ENCODE data around the gene SPECC1.
"Not testable (repeated sequence)": the region's sequence is repeated elsewhere in the genome, so short reads cannot be mapped to it uniquely, and the experiment has no call there.

SPECC1 gene

DNA sequence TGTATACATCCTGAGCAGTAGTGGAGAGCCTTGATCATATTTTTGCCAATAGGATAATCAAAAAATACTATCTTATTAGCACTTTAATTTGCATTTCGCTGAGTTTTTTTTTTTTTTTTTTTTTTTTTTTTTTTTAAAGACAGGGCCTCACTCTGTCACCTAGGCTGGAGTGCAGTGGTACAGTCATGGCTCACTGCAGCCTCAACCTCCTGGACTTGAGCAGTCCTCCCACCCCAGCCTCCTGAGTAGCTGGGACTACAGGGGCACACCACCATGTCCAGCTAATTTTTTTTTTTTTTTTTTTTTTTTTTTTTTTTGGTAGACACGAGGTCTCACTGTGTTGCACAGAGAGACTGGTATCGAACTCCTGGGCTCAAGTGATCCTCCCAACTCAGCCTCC is 230.6 kb downstream of the SPECC1 start:
- DNase-seq (ENCODE audit: low read depth): not testable (repeated sequence)

DNA sequence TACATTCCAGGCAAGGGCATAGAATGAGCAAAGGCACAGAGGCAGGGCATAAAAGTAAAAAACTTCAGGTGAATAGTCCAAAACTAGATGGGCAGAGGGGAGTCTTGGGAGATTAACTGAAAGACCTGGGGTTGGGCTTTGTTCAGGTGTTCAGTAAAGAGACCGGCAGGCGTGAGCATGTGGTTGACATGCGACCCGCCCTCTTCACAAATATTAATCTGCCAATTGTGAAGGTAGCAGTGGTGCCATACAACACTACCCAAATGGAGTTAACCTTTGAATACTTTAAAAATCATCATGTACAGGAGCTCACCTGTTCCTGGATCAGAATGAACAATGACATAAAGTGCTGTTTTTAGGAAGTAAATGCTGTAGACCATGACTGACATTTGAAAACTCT is 232.7 kb downstream of the SPECC1 start:
- no peak for DNase-seq (ENCODE audit: low read depth)

DNA sequence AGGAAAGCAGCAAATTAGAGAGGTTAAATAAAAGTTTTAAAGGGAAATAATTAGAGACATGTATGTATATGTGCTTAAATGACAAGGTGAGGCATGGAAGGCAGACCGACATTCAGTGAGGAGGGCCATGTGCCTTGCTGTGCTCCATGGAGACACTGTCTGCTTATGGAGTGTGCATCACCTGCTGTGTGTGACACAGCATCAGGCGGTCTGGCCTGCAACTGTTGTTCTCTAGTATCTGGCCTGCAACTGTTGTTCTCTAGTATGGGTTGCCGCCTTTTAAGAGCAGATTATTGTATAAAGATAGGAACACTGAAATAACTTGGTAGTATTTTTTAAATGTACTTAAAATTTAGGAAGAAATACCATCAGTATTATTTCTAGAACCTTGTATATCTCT is 233.1 kb downstream of the SPECC1 start:
- no peak for DNase-seq (ENCODE audit: low read depth)

DNA sequence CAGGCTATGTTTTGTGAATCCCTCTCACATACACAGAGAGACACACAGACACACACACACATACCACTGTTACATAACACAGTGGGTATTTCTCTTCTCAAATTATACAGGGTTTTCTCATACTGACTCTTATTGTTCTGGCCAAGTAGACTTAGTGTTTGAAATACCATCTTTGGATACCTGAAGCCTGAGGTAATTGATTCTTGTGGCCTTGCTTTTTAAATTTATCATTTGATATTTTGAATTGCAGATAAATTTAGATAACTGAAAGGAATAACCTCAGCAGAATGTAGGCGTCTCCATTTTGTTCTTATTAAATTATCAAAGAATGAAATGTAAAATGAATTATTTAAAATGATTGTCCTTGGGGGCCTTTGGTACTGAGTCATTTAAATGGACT is 234.4 kb downstream of the SPECC1 start:
- DNase-seq (ENCODE audit: low read depth): no peak

DNA sequence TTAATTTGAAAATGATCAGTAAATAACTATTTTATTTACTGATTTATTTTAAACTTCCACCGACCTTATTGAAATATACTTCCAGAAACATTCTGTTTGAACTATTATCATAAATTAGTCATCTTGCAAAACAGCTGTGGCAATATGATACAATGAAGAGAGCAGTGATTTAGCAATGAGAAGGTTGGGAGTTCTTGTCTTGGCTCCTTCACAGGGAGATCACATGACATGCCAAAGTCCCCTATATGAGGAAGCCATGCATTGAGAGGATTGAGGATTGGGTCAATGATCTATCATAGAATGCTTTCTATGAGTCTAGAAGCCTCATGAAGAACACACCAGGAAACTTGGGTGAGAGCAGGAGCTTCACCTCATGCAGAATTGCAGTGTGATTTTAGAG is 235.5 kb downstream of the SPECC1 start:
- no peak for DNase-seq (ENCODE audit: low read depth)

DNA sequence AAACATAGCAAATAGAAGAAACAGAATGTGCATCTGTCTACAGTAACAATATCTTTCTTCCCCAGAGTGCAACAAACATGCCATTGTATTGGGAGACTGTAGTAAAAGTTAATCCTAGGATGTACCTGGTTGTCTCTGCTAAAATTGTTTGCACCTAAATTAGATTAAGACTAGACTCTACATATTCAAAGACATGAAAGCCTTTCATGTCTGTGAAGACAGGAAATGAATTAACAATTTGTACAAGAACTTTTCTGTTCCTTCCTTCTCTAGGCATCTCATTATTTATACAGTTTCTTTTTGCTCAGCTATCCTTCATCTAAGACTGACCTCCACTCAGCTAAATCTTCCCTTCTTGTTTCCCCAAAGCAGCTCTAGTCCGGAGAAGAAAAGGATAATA is 237.5 kb downstream of the SPECC1 start:
- DNase-seq (ENCODE audit: low read depth): no peak

DNA sequence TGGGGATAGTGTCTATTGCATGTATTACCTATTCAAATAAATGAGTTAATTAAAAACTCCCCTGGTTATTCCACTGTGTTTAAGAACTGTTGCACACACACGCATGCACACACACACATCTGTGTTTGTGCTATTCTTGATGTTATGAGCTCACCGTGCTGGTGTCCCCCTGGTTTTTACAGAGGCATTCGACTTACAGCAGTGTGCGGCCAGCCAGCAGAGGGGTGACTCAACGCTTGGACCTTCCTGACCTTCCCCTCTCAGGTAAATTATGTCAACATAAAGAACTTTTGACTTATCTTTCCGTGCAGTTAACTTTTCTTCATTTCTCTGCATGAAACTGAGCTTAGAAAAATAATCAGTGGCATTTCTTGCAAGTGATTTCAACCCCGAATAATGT is 244.2 kb downstream of the SPECC1 start:
- no peak for DNase-seq (ENCODE audit: low read depth)

DNA sequence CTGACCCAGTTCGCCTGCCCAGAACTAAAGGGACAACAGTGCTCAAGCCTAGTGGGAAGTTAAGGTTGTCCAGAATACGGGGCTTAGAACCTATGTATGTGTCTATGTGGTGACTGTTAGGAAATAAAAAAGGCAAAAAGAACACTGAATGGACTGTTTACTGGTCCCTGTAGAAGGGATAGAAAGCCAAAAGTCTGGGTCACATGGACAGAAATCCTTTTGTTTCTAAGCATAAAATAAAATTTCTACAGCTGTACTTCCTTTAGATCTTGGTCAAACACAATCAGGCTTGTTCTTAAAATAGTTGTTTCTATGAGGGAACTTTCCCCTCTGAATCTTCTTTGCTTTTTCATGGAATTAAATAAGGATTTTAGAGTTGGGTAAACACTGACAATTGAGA is 245.4 kb downstream of the SPECC1 start:
- DNase-seq (ENCODE audit: low read depth): no peak

DNA sequence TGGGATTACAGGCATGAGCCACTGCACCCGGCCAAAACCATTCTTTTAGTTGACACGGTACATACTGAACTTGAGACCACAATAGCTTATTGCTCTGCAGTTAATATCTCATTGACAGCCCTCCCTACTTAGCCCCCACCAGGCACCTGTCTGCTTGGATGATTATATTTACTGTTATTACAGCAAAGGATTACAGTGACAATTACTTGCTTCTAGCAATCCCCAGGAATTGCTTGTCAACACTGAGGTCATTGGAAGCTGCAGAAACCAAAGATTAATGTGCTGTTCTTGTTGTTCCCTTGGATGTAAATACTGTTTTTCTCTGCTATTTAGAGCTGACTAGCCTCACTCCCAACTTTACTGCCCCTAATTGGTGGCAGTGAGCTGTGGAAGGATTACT is 247.0 kb downstream of the SPECC1 start:
- DNase-seq (ENCODE audit: low read depth): no peak

DNA sequence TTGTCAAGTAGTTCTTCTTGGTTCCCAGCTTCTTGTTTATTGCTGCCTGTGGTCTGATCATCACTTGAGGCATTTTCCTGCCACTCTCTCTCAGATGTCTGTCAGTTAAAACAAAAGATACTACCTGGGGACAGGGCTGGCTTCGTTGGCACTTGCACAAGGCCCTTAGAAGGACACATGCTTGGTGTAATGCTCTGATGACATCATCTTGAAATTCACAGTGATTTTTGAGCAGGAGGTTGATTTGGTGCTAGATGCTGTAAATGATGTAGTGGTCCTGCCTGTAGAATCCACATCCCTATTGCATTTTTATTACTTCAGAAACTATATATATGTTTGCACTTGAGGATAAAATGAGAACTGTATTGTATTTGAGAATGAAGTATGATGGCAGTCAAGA is 247.8 kb downstream of the SPECC1 start:
- DNase-seq (ENCODE audit: low read depth): no peak

DNA sequence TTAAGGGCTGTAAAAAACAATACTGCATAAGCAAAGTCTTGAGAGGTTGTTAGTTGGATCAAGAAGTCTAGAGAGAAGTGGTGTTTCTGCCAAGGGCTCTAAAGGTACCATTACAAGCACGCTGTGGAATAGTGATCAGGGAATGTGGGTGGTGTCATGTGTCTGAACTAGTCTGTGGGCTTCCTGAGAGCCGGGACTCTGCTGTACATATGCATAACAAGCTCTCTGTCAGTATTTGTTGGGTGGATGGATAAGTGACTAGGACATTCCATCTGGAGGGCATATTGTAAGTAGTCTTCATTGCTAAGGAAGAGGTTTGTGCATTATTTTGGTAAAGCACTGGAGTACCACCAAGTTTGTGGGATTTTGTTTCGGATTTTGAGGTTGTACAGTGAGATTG is 248.6 kb downstream of the SPECC1 start:
- no peak for DNase-seq (ENCODE audit: low read depth)

DNA sequence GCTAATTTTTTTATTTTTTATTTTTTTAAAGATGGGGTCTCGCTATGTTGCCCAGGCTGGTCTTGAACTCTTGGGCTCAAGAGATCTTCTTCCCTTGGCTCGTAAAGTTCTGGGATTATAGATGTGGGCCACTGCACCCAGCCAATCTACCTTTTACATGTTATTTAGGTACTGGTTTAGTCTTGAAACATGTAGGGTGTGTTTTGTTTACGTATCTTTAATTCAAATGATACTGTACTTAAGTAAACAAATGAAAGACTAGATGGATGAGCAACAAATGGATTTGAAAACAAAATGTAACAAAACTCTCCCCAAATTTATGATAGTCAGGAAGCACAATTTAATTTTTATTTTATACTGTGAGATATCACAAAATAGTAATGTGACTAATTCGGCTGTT is 250.5 kb downstream of the SPECC1 start:
- DNase-seq (ENCODE audit: low read depth): no peak

DNA sequence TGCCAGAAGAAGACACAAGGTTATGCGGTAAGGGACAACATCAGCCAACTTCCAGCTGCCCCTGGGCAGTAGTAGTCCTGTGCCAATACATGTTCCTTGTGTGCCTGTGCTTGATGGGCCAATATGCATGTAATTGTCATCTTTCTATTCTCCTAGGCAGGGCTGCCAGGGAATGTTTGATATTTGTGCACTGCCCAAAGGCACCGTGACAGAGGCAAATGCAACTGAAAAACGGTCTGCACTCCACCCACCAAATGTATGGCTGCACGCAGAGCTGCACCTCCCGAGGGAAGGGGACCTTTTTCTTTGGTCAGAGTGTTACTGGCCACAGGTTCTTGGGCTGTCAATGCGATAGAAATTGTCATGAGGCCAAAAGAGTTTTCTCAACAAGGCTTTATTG is 251.1 kb downstream of the SPECC1 start:
- no peak for DNase-seq (ENCODE audit: low read depth)

DNA sequence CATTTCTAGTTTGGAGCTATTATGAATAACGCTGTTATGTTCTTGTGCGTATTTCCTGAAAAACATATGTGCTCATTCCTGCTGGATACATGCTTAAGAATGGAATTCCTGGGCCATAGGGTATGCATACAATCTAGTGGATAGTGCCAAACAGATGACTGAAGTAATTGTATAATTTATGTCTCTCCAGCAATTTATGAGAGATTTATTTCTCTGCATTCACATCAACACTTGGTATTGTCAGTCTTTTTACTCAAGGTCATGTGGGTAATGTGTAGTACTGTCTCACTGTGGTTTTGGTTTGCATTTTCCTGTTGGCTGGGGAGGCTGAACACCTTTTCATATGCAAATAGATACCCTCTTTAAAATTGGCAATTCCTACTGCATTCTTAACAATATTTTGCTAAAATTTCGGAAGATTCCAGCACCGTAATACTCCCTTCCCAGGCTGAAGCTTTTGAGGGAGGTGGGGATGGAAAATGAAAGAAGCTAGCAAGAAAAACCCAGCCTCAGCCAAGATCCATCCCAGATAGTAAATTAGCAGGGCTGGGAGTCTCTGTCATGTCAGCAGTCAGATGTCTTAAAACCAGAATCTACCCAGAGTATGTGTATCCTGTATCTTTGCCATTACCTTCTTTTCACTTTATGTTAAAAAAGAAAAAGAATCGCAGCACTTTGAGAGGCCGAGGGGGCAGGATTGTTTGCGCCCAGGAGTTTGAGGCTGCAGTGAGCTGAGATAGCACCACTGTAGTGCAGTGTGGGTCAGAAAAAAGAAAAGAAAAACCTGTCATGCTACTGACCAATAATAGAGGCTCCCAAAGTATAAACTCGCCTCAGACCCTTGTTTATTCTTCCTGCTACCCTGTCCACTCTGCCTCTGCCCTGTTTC is 253.3 kb downstream of the SPECC1 start:
- DNase-seq (ENCODE audit: low read depth): no peak

DNA sequence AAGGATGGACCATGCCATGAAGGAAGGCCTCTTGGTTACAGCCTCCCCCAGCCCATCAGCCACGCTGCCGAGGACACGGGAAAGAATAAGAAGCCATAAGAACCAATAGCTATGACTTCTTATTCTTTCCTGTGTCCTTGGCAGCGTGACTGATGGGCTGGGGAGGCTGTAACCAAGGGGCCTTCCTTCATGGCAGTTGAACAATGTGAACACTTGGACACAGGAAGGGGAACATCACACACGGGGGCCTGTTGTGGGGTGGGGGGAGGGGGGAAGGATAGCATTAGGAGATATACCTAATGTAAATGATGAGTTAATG is 253.9 kb downstream of the SPECC1 start:
- not testable (repeated sequence) for DNase-seq (ENCODE audit: low read depth)

DNA sequence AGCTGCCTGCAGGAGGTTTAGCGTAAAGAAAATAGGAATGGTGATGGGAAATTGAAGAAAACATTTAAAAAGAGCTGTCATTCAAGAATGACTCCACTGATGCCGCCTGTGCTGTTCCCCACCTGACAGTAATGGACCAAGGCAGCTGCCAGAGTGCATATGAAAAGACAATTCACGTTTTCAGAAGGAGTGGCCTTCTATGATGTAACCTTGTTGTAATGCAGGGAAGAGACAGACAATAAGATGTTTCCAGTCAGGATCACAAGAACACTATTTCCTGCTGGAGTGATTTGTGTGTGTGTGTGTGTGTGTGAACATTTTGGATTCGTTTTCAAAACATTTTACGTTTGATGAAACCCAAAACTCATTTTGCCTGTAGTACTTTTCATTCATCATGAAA is 254.4 kb downstream of the SPECC1 start:
- DNase-seq (ENCODE audit: low read depth): no peak

DNA sequence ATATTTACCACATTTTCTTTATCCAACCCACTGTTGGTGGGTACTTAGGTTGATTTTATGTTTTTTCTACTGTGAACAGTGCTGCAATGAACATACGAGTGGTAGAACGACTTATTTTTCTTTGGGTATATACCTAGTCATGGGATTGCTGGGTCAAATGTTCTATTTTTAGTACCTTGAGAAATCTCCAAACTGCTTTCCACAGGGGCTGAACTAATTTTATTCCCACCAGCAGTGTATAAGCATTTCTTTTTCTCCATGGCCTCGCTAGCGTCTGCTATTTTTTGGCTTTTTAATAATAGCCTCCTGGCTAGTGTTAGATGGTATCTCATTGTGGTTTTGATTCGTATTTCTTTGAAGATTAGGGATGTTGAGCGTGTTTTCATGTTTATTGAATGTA is 255.8 kb downstream of the SPECC1 start:
- DNase-seq (ENCODE audit: low read depth): no peak

DNA sequence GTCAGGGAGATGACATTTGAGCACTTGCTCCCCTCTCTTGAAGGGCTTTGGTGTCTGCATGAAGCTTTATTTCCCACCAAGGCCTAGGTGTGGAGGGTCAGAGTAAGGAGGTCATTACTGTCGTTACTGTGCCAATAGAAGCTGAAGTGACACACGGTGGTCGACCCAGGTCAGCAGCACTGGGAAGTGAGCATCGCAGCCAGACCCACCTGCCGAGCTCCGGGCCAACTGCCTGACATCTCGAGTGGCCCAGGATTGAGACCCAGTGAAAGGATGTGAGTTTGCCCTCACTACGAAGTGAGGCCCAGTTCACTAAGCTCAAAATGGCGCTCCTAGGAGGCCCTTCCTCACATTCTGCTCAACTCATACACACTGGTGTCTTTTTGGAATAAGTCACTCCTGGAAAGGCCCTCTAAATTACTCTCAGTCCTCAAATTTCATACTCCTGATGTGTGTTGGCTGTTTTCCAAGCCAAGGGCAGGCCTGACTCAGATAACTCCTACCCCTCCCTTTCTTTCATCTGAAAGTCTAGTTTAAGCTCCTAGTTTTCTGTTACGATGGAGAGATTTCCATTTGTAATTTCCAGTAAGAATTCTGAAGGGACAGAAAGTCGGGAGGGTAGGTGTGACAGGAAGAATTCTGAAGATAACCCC is 257.8 kb downstream of the SPECC1 start:
- DNase-seq (ENCODE audit: low read depth): peak; percentile 79

DNA sequence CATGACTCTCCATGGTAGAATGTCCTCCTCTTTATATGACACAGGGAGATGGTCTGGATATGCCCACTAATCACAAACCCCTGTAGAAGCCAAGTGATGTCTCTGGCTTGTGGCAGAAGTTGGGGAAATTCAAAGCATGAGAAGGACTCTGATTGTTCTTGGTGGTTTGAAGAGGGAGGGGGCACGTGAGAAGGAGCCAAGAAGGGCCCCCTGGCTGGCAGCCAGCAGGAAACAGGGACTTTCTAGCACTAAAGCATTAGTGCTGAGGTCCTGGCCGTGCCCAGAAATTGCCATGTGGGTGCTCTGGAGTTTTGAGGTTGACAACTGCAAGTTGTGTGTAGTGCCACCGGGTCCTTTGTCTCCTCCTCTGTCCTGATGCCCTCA is 258.3 kb downstream of the SPECC1 start:
- DNase-seq (ENCODE audit: low read depth): peak; percentile 17

DNA sequence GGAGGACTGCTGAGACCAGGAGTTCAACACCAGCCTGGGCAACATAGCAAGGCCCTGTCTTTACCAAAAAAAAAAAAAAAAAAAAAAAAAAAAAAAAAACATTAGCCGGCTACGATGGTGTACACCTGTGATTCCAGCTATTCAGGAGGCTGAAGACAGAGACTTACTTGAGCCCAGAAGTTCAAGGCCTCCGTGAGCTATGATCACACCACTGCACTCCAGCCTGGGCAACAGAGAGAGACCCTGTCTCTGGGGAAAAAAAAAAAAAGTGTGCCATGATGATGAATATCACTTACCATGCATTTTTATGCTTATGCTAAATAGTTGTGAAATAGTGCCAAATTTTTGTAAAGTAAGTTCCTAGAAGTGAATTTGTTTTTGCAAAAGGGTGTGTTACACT is 261.2 kb downstream of the SPECC1 start:
- DNase-seq (ENCODE audit: low read depth): no peak

DNA sequence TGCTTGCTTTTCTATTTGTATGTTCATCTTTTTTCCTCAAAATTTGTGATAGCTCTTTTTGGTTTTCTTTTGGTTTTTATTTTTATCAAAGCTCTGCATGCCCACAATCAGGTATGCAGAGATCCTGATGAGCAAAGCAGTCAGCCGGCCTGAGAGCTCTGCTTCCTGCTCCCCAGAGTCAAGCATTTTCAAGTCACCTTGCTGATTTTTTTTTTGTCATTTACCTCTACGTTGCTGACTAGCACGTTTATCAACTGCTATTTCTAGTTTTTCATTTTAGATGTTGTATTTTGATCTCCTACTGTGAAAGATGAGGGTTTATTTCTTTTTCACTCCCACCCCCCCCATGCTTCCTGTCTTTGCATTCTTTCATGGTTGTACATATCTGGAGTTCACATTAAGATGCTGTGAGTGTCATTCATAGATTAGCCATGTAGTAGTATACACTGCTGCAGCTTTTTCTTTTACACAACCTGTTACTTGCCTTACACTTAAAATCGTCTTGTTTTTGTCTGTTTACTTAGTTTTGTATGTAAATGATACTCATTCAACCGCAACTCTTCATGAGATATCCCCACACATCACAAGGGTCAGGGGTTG is 262.0 kb downstream of the SPECC1 start:
- DNase-seq (ENCODE audit: low read depth): no peak

DNA sequence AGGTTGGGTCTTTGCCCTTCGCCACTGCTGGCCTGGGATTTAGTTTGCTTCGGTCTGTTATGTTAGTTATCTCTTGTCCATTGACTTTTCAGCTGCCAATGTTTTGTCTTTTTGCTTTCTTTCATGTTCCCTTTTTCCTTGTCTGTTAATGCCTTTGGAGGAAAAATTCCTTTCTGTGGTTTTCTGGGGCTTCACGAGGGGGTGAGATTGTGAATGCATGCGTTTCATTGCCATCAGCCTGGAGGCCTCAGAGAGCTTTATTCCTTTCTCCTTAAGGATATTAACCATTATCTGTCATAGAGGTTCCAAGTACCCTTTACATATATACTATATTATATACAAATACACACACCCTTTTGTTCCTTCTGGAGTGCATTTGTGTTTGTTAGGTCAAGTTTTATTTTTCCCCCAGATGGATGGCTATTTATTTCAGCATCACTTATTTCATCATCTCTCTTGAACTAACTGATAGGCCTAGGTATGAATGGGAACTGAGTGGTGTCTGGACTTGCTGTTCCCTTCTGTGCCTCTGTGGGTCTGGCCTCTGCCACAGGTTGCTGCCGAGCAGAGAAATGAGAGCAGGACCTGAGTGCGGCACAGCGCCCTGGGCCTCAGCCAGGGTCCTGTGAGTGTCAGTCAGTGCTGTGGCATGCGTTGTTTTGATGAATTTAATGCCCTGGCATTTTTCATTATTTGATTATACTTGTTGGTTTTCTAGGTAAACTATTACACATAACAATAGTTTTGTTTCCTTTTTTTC is 264.8 kb downstream of the SPECC1 start:
- DNase-seq (ENCODE audit: low read depth): no peak

DNA sequence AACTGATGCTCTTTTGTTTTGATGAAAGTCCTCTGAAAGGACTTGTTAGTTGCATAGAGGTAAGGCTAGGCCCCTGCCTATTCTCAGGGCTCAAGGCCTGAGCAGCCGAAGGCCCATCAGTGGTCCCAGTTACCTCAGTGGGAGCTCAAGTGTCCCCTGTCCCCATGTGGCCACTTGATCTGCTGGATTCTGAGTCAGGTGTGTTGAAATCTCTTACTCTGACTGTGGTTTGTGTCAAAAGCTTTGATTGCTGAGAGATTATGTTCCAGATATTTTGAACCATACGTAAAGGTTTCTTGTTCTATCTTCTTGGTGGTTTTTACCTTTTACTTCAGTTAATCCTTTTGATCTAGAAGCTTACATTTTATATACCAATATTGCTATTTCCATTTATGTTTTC is 266.5 kb downstream of the SPECC1 start:
- DNase-seq (ENCODE audit: low read depth): no peak
